Measurements from ENCODE around the gene CALD1.

Gene CALD1

GRCh38 chr7:134939136-134939535 is 159.7 kb downstream of the CALD1 start:
- Mint-ChIP-seq H3K4me1 (ENCODE audit: low read depth) (peaks cover 9% of the 10 kb centered on the region), H3K9me3 (no peaks in the 10 kb centered on the region), H3K4me3 (no peak overlapping the region), H3K36me3 (ENCODE audit: low read depth) (no peaks in the 10 kb centered on the region), H3K27ac (no peak overlapping the region), H3K27me3 (no peaks in the 10 kb centered on the region)
- intact Hi-C loops (cut with micrococcal nuclease) = no loop called here

GRCh38 chr7:134940729-134941128 is 161.3 kb downstream of the CALD1 start:
- H3K4me1 Mint-ChIP-seq (ENCODE audit: low read depth) = peaks cover 9% of the 10 kb centered on the region
- no peaks in the 10 kb centered on the region for H3K9me3 Mint-ChIP-seq
- intact Hi-C loops (cut with micrococcal nuclease) = loop anchor here (5.0 to 10.0 kb wide), 2 partner anchors 186 to 313 kb away; no protein-coding TSS in a partner anchor
- no peaks in the 10 kb centered on the region for H3K27me3 Mint-ChIP-seq
- H3K4me3 Mint-ChIP-seq = no peak overlapping the region
- no peak overlapping the region for H3K27ac Mint-ChIP-seq
- no peaks in the 10 kb centered on the region for H3K36me3 Mint-ChIP-seq (ENCODE audit: low read depth)

GRCh38 chr7:134941185-134941900 is 161.9 kb downstream of the CALD1 start:
- Mint-ChIP-seq H3K27ac (no peak overlapping the region), H3K36me3 (ENCODE audit: low read depth) (no peaks in the 10 kb centered on the region), H3K4me1 (ENCODE audit: low read depth) (peaks cover 13% of the 10 kb centered on the region), H3K4me3 (no peak overlapping the region), H3K9me3 (no peaks in the 10 kb centered on the region), H3K27me3 (no peaks in the 10 kb centered on the region)
- intact Hi-C loops (cut with micrococcal nuclease) = loop anchor here (5.0 to 10.0 kb wide), 2 partner anchors 187 to 314 kb away; no protein-coding TSS in a partner anchor

- Mint-ChIP-seq H3K9me3 (no peaks in the 10 kb centered on the region), H3K4me1 (ENCODE audit: low read depth) (peaks cover 19% of the 10 kb centered on the region), H3K27ac (no peak overlapping the region), H3K27me3 (no peaks in the 10 kb centered on the region), H3K4me3 (no peak overlapping the region), H3K36me3 (ENCODE audit: low read depth) (no peaks in the 10 kb centered on the region)
- intact Hi-C loops (cut with micrococcal nuclease) = loop anchor here (5.0 to 10.0 kb wide), 2 partner anchors 187 to 315 kb away; no protein-coding TSS in a partner anchor
Measured at GRCh38 chr7:134941952-134942351, 162.5 kb downstream of the CALD1 start.

- H3K4me1 Mint-ChIP-seq (ENCODE audit: low read depth) = peaks cover 15% of the 10 kb centered on the region
- no peaks in the 10 kb centered on the region for H3K9me3 Mint-ChIP-seq
- intact Hi-C loops (cut with micrococcal nuclease) = loop anchor here (5.0 to 10.0 kb wide), 2 partner anchors 188 to 316 kb away; no protein-coding TSS in a partner anchor
Measured at GRCh38 chr7:134942690-134943466, 163.4 kb downstream of the CALD1 start.

GRCh38 chr7:134943785-134944400 is 164.5 kb downstream of the CALD1 start:
- Mint-ChIP-seq H3K9me3 (no peaks in the 10 kb centered on the region), H3K4me3 (no peak overlapping the region), H3K27me3 (peaks cover 3% of the 10 kb centered on the region), H3K36me3 (ENCODE audit: low read depth) (no peaks in the 10 kb centered on the region), H3K4me1 (ENCODE audit: low read depth) (peaks cover 14% of the 10 kb centered on the region), H3K27ac (no peak overlapping the region)
- intact Hi-C loops (cut with micrococcal nuclease) = loop anchor here (2.0 to 10.0 kb wide), 3 partner anchors 189 to 317 kb away; no protein-coding TSS in a partner anchor

More at GRCh38 chr7:134942690-134943466, 163.4 kb downstream of the CALD1 start:
- no peaks in the 10 kb centered on the region for H3K36me3 Mint-ChIP-seq (ENCODE audit: low read depth)
- H3K27ac Mint-ChIP-seq = no peak overlapping the region
- H3K4me3 Mint-ChIP-seq = no peak overlapping the region
- peaks cover 3% of the 10 kb centered on the region for H3K27me3 Mint-ChIP-seq

- H3K4me1 Mint-ChIP-seq (ENCODE audit: low read depth) = peaks cover 14% of the 10 kb centered on the region
- intact Hi-C loops (cut with micrococcal nuclease) = loop anchor here (2.0 to 10.0 kb wide), 2 partner anchors 191 to 255 kb away; no protein-coding TSS in a partner anchor
- H3K27ac Mint-ChIP-seq = no peak overlapping the region
- H3K27me3 Mint-ChIP-seq = peaks cover 3% of the 10 kb centered on the region
- no peak overlapping the region for H3K4me3 Mint-ChIP-seq
- no peaks in the 10 kb centered on the region for H3K9me3 Mint-ChIP-seq
- H3K36me3 Mint-ChIP-seq (ENCODE audit: low read depth) = no peaks in the 10 kb centered on the region
Measured at GRCh38 chr7:134945691-134946090, 166.3 kb downstream of the CALD1 start.

- H3K27ac Mint-ChIP-seq = no peak overlapping the region
- intact Hi-C loops (cut with micrococcal nuclease) = loop anchor here (10.0 kb wide), 1 partner anchor 191 kb away; no protein-coding TSS in a partner anchor
- no peak overlapping the region for H3K4me3 Mint-ChIP-seq
- peaks cover 14% of the 10 kb centered on the region for H3K4me1 Mint-ChIP-seq (ENCODE audit: low read depth)
- no peaks in the 10 kb centered on the region for H3K9me3 Mint-ChIP-seq
- no peaks in the 10 kb centered on the region for H3K36me3 Mint-ChIP-seq (ENCODE audit: low read depth)
- H3K27me3 Mint-ChIP-seq = peaks cover 3% of the 10 kb centered on the region
Measured at GRCh38 chr7:134946260-134946659, 166.8 kb downstream of the CALD1 start.

GRCh38 chr7:134947329-134947728 is 167.9 kb downstream of the CALD1 start:
- intact Hi-C loops (cut with micrococcal nuclease) = loop anchor here (10.0 kb wide), 1 partner anchor 193 kb away; no protein-coding TSS in a partner anchor
- Mint-ChIP-seq H3K9me3 (no peaks in the 10 kb centered on the region), H3K27ac (no peak overlapping the region)

GRCh38 chr7:134947831-134948230 is 168.4 kb downstream of the CALD1 start:
- Mint-ChIP-seq H3K36me3 (ENCODE audit: low read depth) (no peaks in the 10 kb centered on the region), H3K4me3 (no peak overlapping the region), H3K4me1 (ENCODE audit: low read depth) (peaks cover 14% of the 10 kb centered on the region), H3K27ac (no peak overlapping the region), H3K9me3 (no peaks in the 10 kb centered on the region), H3K27me3 (peaks cover 3% of the 10 kb centered on the region)
- intact Hi-C loops (cut with micrococcal nuclease) = loop anchor here (10.0 kb wide), 1 partner anchor 193 kb away; no protein-coding TSS in a partner anchor

More at GRCh38 chr7:134947329-134947728, 167.9 kb downstream of the CALD1 start:
- Mint-ChIP-seq H3K36me3 (ENCODE audit: low read depth) (no peaks in the 10 kb centered on the region), H3K4me1 (ENCODE audit: low read depth) (peaks cover 14% of the 10 kb centered on the region), H3K27me3 (peaks cover 3% of the 10 kb centered on the region), H3K4me3 (no peak overlapping the region)

- Mint-ChIP-seq H3K36me3 (ENCODE audit: low read depth) (no peaks in the 10 kb centered on the region), H3K4me1 (ENCODE audit: low read depth) (peaks cover 14% of the 10 kb centered on the region), H3K27me3 (peaks cover 3% of the 10 kb centered on the region), H3K27ac (no peak overlapping the region), H3K9me3 (no peaks in the 10 kb centered on the region), H3K4me3 (no peak overlapping the region)
- intact Hi-C loops (cut with micrococcal nuclease) = loop anchor here (10.0 kb wide), 1 partner anchor 193 kb away; no protein-coding TSS in a partner anchor
Measured at GRCh38 chr7:134948246-134948645, 168.8 kb downstream of the CALD1 start.

- Mint-ChIP-seq H3K4me1 (ENCODE audit: low read depth) (peaks cover 14% of the 10 kb centered on the region), H3K4me3 (no peak overlapping the region), H3K9me3 (no peaks in the 10 kb centered on the region), H3K27ac (no peak overlapping the region), H3K36me3 (ENCODE audit: low read depth) (no peaks in the 10 kb centered on the region), H3K27me3 (peaks cover 3% of the 10 kb centered on the region)
- intact Hi-C loops (cut with micrococcal nuclease) = loop anchor here (10.0 kb wide), 1 partner anchor 194 kb away; no protein-coding TSS in a partner anchor
Measured at GRCh38 chr7:134948736-134949135, 169.3 kb downstream of the CALD1 start.

GRCh38 chr7:134949171-134949570 is 169.7 kb downstream of the CALD1 start:
- peaks cover 14% of the 10 kb centered on the region for H3K4me1 Mint-ChIP-seq (ENCODE audit: low read depth)
- H3K36me3 Mint-ChIP-seq (ENCODE audit: low read depth) = no peaks in the 10 kb centered on the region
- no peak overlapping the region for H3K27ac Mint-ChIP-seq
- no peak overlapping the region for H3K4me3 Mint-ChIP-seq
- peaks cover 3% of the 10 kb centered on the region for H3K27me3 Mint-ChIP-seq
- H3K9me3 Mint-ChIP-seq = no peaks in the 10 kb centered on the region
- intact Hi-C loops (cut with micrococcal nuclease) = loop anchor here (10.0 kb wide), 1 partner anchor 194 kb away; no protein-coding TSS in a partner anchor

Data from dendritic cell treated with granulocyte-macrophage colony-stimulating factor and Interleukin-4, amounts not matched to agents 40 ng/mL and 50 ng/mL, for 4 days (primary cell).